GM18499 (cell line): ENCODE measurements around the gene WNK1.
"Not testable (repeated sequence)": the region's sequence is repeated elsewhere in the genome, so short reads cannot be mapped to it uniquely, and the experiment has no call there.

Experiments
- ATAC-seq: cut with Tn5 transposase; IDR thresholded peaks from one replicate; pipeline ENCODE4 v1.9.1; 2021; ENCODE audit warnings: moderate number of reproducible peaks; ENCODE audit not compliant: insufficient read depth, unreplicated experiment

Gene WNK1

GRCh38 chr12:849733-850437 is 97.5 kb downstream of the WNK1 start:
- not testable (repeated sequence) for ATAC-seq

DNA sequence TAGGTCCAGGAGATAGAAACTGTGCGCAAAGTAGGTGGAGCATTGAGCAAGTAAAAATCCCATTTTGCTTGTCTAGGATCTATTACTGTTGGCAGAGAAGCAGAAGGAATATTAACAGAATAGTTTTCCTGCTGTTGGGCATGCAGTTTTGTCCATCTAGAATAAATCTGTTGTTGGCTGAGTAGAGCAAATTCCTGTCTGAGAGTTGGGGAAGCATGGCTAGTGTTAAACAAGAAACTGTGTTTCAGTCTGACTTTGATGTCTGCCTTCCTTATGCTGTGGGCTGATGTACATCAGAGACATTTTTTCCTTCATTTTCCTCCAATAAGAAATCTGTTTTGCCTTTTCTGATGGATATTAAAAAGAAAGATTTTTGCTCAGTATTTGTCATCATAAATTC is 99.0 kb downstream of the WNK1 start:
- ATAC-seq: no peak

- no peak for ATAC-seq
These were observed 99.5 kb downstream of the WNK1 start for GRCh38 chr12:851913-852312.

DNA sequence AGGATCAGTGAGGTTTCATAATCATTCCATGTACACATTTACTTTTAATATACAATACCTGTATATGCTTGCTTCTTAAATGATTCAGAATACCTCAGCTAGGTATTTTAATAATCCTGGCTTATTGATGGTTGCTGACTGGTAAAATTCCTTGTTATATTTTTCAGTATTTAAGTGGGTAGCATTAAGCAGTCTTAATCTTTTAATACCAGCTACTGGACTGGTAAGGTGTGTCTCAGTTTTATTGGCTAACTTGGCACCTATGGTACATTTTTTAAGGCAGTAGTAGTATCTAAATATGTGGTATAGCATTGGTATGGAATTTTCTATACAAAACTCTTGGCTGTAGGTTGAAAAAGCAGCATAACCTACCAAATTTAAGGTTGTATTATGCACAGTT is 100.5 kb downstream of the WNK1 start:
- ATAC-seq: no peak

- no peak for ATAC-seq
These were observed 105.2 kb downstream of the WNK1 start for GRCh38 chr12:857611-858010.

- no peak for ATAC-seq
These were observed 110.0 kb downstream of the WNK1 start for GRCh38 chr12:862303-862911.

DNA sequence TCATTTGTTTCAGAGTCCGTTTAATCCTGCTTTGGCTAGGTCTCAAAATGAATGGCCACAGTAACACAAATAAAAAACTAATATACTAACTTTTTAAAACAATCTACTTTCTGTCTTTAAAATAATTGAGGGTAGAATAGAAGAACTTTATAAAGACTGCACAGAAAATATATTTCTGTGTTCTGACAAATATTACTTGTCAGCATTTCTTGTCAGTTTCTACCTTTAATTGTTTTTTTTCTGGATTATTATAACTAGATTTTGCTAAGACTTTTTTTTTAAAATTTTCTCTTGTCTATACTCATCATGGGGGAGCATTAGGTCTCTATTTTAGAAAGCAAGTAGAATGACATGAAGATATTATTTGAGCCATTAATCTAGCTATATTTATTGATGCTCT is 110.9 kb downstream of the WNK1 start:
- no peak for ATAC-seq

- no peak for ATAC-seq
These were observed 113.2 kb downstream of the WNK1 start for GRCh38 chr12:865614-866013.

DNA sequence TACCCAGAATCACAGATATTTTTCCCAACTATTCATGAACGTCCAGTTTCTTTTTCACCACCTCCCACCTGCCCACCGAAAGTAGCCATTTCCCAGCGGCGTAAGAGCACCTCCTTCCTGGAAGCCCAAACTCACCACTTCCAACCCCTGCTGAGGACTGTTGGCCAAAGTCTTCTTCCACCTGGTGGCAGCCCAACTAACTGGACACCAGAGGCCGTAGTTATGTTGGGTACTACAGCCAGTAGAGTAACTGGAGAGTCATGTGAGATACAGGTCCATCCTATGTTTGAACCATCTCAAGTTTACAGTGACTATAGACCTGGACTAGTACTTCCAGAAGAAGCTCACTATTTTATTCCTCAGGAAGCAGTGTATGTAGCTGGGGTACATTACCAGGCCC is 115.5 kb downstream of the WNK1 start:
- no peak for ATAC-seq

DNA sequence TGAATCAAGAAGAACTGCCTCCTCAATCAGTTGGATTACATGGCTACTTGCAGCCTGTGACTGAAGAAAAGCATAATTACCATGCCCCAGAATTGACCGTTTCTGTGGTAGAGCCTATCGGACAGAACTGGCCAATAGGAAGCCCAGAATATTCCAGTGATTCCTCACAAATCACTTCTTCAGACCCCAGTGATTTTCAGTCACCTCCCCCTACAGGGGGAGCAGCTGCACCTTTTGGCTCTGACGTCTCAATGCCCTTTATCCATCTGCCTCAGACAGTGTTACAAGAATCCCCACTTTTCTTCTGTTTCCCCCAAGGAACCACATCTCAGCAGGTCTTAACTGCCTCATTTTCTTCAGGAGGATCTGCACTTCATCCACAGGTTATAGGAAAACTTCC is 116.3 kb downstream of the WNK1 start:
- ATAC-seq: no peak

GRCh38 chr12:870378-870777 is 118.0 kb downstream of the WNK1 start:
- no peak for ATAC-seq

- no peak for ATAC-seq
These were observed 121.6 kb downstream of the WNK1 start for GRCh38 chr12:873954-874353.

DNA sequence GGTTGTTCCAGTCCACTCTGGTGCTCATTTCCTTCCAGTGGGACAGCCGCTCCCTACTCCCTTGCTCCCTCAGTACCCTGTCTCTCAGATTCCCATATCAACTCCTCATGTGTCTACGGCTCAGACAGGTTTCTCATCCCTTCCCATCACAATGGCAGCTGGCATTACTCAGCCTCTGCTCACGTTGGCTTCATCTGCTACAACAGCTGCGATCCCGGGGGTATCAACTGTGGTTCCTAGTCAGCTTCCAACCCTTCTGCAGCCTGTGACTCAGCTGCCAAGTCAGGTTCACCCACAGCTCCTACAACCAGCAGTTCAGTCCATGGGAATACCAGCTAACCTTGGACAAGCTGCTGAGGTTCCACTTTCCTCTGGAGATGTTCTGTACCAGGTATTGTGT is 127.3 kb downstream of the WNK1 start:
- ATAC-seq: no peak

DNA sequence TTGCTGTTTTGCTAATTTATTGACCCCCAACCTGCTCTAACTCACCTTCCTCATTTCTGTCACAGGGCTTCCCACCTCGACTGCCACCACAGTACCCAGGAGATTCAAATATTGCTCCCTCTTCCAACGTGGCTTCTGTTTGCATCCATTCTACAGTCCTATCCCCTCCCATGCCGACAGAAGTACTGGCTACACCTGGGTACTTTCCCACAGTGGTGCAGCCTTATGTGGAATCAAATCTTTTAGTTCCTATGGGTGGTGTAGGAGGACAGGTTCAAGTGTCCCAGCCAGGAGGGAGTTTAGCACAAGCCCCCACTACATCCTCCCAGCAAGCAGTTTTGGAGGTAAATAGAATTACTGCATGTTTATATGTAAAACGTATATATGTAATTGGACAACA is 128.3 kb downstream of the WNK1 start:
- ATAC-seq: no peak

DNA sequence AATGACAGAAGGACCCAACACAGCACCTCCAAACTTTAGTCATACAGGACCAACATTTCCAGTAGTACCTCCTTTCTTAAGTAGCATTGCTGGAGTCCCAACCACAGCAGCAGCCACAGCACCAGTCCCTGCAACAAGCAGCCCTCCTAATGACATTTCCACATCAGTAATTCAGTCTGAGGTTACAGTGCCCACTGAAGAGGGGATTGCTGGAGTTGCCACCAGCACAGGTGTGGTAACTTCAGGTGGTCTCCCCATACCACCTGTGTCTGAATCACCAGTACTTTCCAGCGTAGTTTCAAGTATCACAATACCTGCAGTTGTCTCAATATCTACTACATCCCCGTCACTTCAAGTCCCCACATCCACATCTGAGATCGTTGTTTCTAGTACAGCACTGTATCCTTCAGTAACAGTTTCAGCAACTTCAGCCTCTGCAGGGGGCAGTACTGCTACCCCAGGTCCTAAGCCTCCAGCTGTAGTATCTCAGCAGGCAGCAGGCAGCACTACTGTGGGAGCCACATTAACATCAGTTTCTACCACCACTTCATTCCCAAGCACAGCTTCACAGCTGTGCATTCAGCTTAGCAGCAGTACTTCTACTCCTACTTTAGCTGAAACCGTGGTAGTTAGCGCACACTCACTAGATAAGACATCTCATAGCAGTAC is 132.5 kb downstream of the WNK1 start:
- no peak for ATAC-seq

DNA sequence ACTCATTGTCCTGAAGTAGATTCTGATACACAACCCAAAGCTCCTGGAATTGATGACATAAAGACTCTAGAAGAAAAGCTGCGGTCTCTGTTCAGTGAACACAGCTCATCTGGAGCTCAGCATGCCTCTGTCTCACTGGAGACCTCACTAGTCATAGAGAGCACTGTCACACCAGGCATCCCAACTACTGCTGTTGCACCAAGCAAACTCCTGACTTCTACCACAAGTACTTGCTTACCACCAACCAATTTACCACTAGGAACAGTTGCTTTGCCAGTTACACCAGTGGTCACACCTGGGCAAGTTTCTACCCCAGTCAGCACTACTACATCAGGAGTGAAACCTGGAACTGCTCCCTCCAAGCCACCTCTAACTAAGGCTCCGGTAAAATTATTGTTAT is 133.3 kb downstream of the WNK1 start:
- ATAC-seq: no peak

GRCh38 chr12:886206-886605 is 133.8 kb downstream of the WNK1 start:
- no peak for ATAC-seq

GRCh38 chr12:894226-894625 is 141.8 kb downstream of the WNK1 start:
- ATAC-seq: no peak

- no peak for ATAC-seq
These were observed 143.7 kb downstream of the WNK1 start for GRCh38 chr12:896031-896430.

DNA sequence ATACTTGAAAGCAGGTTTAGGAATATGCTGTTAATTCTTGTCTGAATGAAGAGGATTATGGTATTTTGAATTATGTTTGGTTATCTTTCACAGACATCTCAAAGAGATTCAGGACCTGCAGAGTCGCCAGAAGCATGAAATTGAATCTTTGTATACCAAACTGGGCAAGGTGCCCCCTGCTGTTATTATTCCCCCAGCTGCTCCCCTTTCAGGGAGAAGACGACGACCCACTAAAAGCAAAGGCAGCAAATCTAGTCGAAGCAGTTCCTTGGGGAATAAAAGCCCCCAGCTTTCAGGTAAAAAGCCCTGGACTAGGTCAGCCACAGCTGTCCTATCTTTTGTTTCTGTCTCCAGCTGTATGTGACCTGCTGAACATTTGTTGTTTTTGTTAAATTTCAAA is 145.0 kb downstream of the WNK1 start:
- ATAC-seq: no peak

DNA sequence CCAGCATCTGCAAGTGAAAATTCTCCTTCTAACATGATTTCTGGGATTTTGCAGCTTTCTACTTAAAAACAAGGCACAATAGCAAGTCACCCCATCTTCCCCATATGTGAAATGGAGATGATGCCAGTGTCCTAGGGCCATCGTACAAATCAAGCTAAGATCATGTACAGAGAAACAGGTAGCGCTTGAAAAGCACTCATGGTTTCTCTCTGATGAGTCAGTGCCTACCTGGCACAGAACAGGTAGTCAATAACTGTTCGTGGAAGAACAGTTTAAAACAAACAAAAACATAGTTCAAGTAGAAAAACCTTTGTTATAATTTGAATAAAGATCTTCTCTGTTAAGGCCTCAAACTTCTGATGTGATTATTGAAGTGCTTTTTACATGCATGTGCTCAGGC is 150.2 kb downstream of the WNK1 start:
- no peak for ATAC-seq

DNA sequence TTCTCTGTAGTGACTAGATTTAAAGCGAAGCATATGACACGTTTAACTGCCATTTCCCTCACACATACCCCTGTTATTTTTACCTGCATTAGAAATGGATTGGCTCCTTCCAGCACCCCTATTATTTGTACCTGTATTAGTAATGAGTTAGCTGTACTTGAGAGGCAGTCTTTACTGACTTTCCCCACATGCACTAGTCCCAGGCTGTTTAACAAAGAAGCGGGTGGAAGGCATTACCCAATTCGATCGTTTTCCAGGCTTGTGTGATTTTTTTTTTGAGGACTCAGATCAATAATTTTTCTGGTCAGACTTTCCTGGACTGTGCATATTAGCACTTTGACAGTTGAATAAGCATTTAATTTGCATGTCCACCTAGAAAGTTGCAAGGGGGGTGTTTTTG is 150.7 kb downstream of the WNK1 start:
- ATAC-seq: no peak
